HCT116 (cell line): ENCODE data around the gene ACSM5.

ENCODE experiments used
- CTCF ChIP-seq, 3 experiments: fragments of 200-600 bp in 1 of 3; sonication (generic) in 1 of 3; IDR thresholded peaks in 2 of 3; conservative IDR thresholded peaks in 1 of 3; 2 replicates each; pipeline ENCODE4 v1.5.1; 2012 to 2017; ENCODE audit warnings: low read depth in 2 of 3, low read length in 2 of 3, antibody characterized with exemption in 1 of 3, borderline replicate concordance in 1 of 3, control low read depth in 1 of 3, mild to moderate bottlenecking in 1 of 3, mixed read lengths in 1 of 3, mixed run types in 1 of 3, moderate library complexity in 1 of 3; ENCODE audit not compliant: insufficient read depth in 1 of 3
- EGR1 ChIP-seq: IDR thresholded peaks from 2 replicates; pipeline ENCODE4 v1.6.1; 2012; ENCODE audit warnings: low read depth
- ELF1 ChIP-seq: IDR thresholded peaks from 2 replicates; pipeline ENCODE4 v1.6.1; 2012; ENCODE audit warnings: low read depth, borderline replicate concordance
- EZH2 ChIP-seq: fragments of 200-600 bp; sonication (generic); IDR thresholded peaks from 2 replicates; pipeline ENCODE4 v1.6.1; 2017; ENCODE audit warnings: antibody characterized with exemption, mixed run types
- JUND ChIP-seq: IDR thresholded peaks from 2 replicates; pipeline ENCODE4 v1.6.1; 2012
- MAX ChIP-seq: IDR thresholded peaks from 2 replicates; pipeline ENCODE4 v1.6.1; 2012
- POLR2A ChIP-seq: IDR thresholded peaks from 2 replicates; pipeline ENCODE4 v1.7.0; 2011; ENCODE audit warnings: borderline replicate concordance; ENCODE audit not compliant: insufficient read depth, insufficient read length; ENCODE audit errors: extremely low read depth
- POLR2AphosphoS5 ChIP-seq: IDR thresholded peaks from 2 replicates; pipeline ENCODE4 v1.6.1; 2011; ENCODE audit warnings: mild to moderate bottlenecking, low read depth, low read length, moderate library complexity
- REST ChIP-seq: IDR thresholded peaks from 2 replicates; pipeline ENCODE4 v1.6.1; 2012; ENCODE audit warnings: low read depth
- SP1 ChIP-seq: IDR thresholded peaks from 2 replicates; pipeline ENCODE4 v1.6.1; 2012; ENCODE audit warnings: low read depth
- SRF ChIP-seq: IDR thresholded peaks from 2 replicates; pipeline ENCODE4 v1.6.1; 2012; ENCODE audit warnings: low read depth
- TCF7L2 ChIP-seq: IDR thresholded peaks from 2 replicates; pipeline ENCODE4 v1.7.0; 2011; ENCODE audit warnings: borderline replicate concordance, inconsistent platforms; ENCODE audit not compliant: insufficient read depth, insufficient read length; ENCODE audit errors: extremely low read depth

GRCh38 chr16:20430948-20431347 is 21.6 kb downstream of the ACSM5 start:
- TF ChIP-seq CTCF (IDR thresholded peaks at IDR 0.05 in 2 of 3, conservative IDR thresholded peaks at IDR 0.05 in 1 of 3; ENCODE audit: borderline replicate concordance in 1 of 3, insufficient read depth in 1 of 3, low read depth in 2 of 3, low read length in 2 of 3) = no peak
- TF ChIP-seq MAX = no peak
- TF ChIP-seq TCF7L2 = no peak
- no peak for TF ChIP-seq EZH2
- TF ChIP-seq SP1 = no peak
- no peak for TF ChIP-seq POLR2A
- no peak for TF ChIP-seq REST
- no peak for TF ChIP-seq EGR1
- TF ChIP-seq SRF = no peak
- no peak for TF ChIP-seq JUND
- TF ChIP-seq POLR2AphosphoS5 = no peak
- TF ChIP-seq ELF1 = no peak
